Heart left ventricle (tissue), 13 donors: ENCODE results near the gene TMEM273.

Experiments used
- CTCF ChIP-seq, 12 donors: fragments of 200-600 bp; sonication (generic) in 4 of 12; IDR thresholded peaks; one replicate each; pipeline versions ENCODE4 v1.5.0 to v1.8.0; 2018 to 2022; ENCODE audit warnings: antibody characterized with exemption in 12 of 12, mild to moderate bottlenecking in 5 of 12
- POLR2A ChIP-seq, 2 donors: fragments of 450-650 bp; IDR thresholded peaks; one replicate each; pipeline ENCODE4 v1.6.1; 2017; ENCODE audit warnings: antibody characterized with exemption in 2 of 2, mild to moderate bottlenecking in 2 of 2, moderate library complexity in 2 of 2
- donor health status: ischemic (EF 13 %, LVEDD 7.1; RV severe dilation, severe dysfunction).
- donor health status: DM: no; HTN: yes; CAD: no.
- donor health status: DM: no; HTN: no; CAD: no.
- donor health status: ischemic (EF 25% LVEDD 6.9; RV normal size, moderate dysfunction).
- donor health status: ischemic (EF 25% LVEDD 5.7; RV mildly dilated, moderate dysfunction).
- donor health status: ischemic (EF 35%, LVEDD 5.7; RV mildly dilated, moderate dysfunction).
- donor health status: nonischemic (EF 11% LVEDD 7.7; RV severe dilation, severe dysfunction).
- donor health status: DM: yes; HTN: yes; CAD: no.
- donor health status: PGD.
- donor health status: ischemic (EF 29% LVEDD 5.4; RV normal size, mild dysfunction).
- donor health status: nonischemic (EF 23%, LVEDD 6.1; RV moderate dilation, normal function).

GRCh38 chr10:49227406-49227805 lies 39.2 kb upstream of the TMEM273 start:
- TF ChIP-seq CTCF (IDR thresholded peaks at IDR 0.05), result no peak
- TF ChIP-seq POLR2A (IDR thresholded peaks at IDR 0.05), result no peak
